Fibroblast of skin of left biceps (primary cell): ENCODE data around the gene CTIF.

Source experiments
- DNase-seq, 2 experiments: peaks; one replicate each; pipeline ENCODE4 v3.0.0-alpha.2; 2013; ENCODE audit warnings: low read depth in 2 of 2

The CTIF gene

GRCh38 chr18:48886520-48887293, 347.9 kb downstream of the CTIF start:
- DNase-seq = no peak

GRCh38 chr18:48887294-48887904, 348.6 kb downstream of the CTIF start:
- no peak for DNase-seq

- DNase-seq = no peak
Measured at GRCh38 chr18:48887905-48888772, 349.3 kb downstream of the CTIF start.

GRCh38 chr18:48888773-48889080, 349.9 kb downstream of the CTIF start:
- DNase-seq = no peak

- no peak for DNase-seq
Measured at GRCh38 chr18:48889115-48889941, 350.5 kb downstream of the CTIF start.

GRCh38 chr18:48889981-48890762, 351.3 kb downstream of the CTIF start:
- no peak for DNase-seq

- no peak for DNase-seq
Measured at GRCh38 chr18:48891721-48892120, 352.9 kb downstream of the CTIF start.

- no peak for DNase-seq
Measured at GRCh38 chr18:48892146-48892855, 353.5 kb downstream of the CTIF start.

- no peak for DNase-seq
Measured at GRCh38 chr18:48893061-48893607, 354.3 kb downstream of the CTIF start.

- no peak for DNase-seq
Measured at GRCh38 chr18:48893608-48894600, 355.1 kb downstream of the CTIF start.

GRCh38 chr18:48894799-48895346, 356.0 kb downstream of the CTIF start:
- DNase-seq = no peak

- no peak for DNase-seq
Measured at GRCh38 chr18:48896326-48896874, 357.6 kb downstream of the CTIF start.

- no peak for DNase-seq
Measured at GRCh38 chr18:48896875-48897511, 358.2 kb downstream of the CTIF start.

- no peak for DNase-seq
Measured at GRCh38 chr18:48897531-48897930, 358.7 kb downstream of the CTIF start.

- DNase-seq = no peak
Measured at GRCh38 chr18:48898521-48898920, 359.7 kb downstream of the CTIF start.

GRCh38 chr18:48899558-48900174, 360.8 kb downstream of the CTIF start:
- no peak for DNase-seq

- DNase-seq = no peak
Measured at GRCh38 chr18:48900469-48900868, 361.6 kb downstream of the CTIF start.
